HEK293 (cell line): ENCODE measurements around the gene POLH.
A peak's percentile ranks its signal among the peaks of the same experiment; 100 is the strongest.

Experiments used
- CTCF ChIA-PET: fragments of 350-600 bp; formaldehyde crosslinking; extraction: SDS; loops from one replicate; lab custom pipeline; 2021; ENCODE audit warnings: antibody characterized with exemption; lab: Yijun Ruan, JAX
- POLR2A ChIA-PET: fragments of 300-600 bp; formaldehyde crosslinking; extraction: SDS; loops from one replicate; lab custom pipeline; 2020; ENCODE audit warnings: antibody characterized with exemption, inconsistent platforms; lab: Yijun Ruan, JAX
- H3K27ac ChIP-seq: fragments of 200-500 bp; sonication (Bioruptor generic); 2 replicates; pipeline ENCODE4 v1.5.1; 2014; ENCODE audit warnings: low read depth, low read length, control low read depth, inconsistent platforms; ENCODE audit errors: extremely low read depth
- H3K36me3 ChIP-seq, 2 experiments: fragments of 200-500 bp in 1 of 2; sonication (Bioruptor generic) in 1 of 2; 1 replicate in 1 of 2; 2 replicates in 1 of 2; pipeline ENCODE4 v1.5.1; 2014 to 2017; ENCODE audit warnings: inconsistent platforms in 2 of 2, low read length in 2 of 2; ENCODE audit not compliant: control insufficient read depth in 2 of 2, insufficient read depth in 1 of 2
- H3K4me1 ChIP-seq: fragments of 200-500 bp; sonication (Bioruptor generic); 2 replicates; pipeline ENCODE4 v1.5.1; 2014; ENCODE audit warnings: mild to moderate bottlenecking, low read length, inconsistent platforms; ENCODE audit not compliant: control insufficient read depth, insufficient read depth
- H3K4me3 ChIP-seq: 2 replicates; pipeline ENCODE4 v1.5.1; 2011; ENCODE audit warnings: low read depth, mild to moderate bottlenecking, control low read depth, low read length, moderate library complexity
- H3K9me3 ChIP-seq: fragments of 200-500 bp; sonication (Bioruptor generic); 2 replicates; pipeline ENCODE4 v1.5.1; 2014; ENCODE audit warnings: low read depth, low read length, inconsistent platforms; ENCODE audit not compliant: control insufficient read depth, insufficient read depth
- GFI1B ChIP-seq: fragments of 450-650 bp; formaldehyde crosslinking; IDR thresholded peaks from 2 replicates; pipeline ENCODE4 v1.5.1; 2016; ENCODE audit warnings: missing biosample characterization, missing genetic modification characterization
- GLIS2 ChIP-seq: fragments of 450-650 bp; formaldehyde crosslinking; IDR thresholded peaks from 2 replicates; pipeline ENCODE4 v1.5.1; 2016; ENCODE audit warnings: missing biosample characterization, missing genetic modification characterization
- HOXA7 ChIP-seq: sonication (generic); formaldehyde crosslinking; IDR thresholded peaks from 2 replicates; pipeline ENCODE4 v1.8.1; 2022; ENCODE audit warnings: missing genetic modification reagents, borderline replicate concordance
- INSM2 ChIP-seq: fragments of 450-650 bp; formaldehyde crosslinking; IDR thresholded peaks from 2 replicates; pipeline ENCODE4 v1.5.1; 2016; ENCODE audit warnings: missing biosample characterization, missing genetic modification characterization
- KLF16 ChIP-seq: fragments of 450-650 bp; formaldehyde crosslinking; IDR thresholded peaks from 2 replicates; pipeline ENCODE4 v1.5.1; 2017; ENCODE audit warnings: missing biosample characterization, missing genetic modification characterization
- KLF7 ChIP-seq: fragments of 450-650 bp; formaldehyde crosslinking; IDR thresholded peaks from 2 replicates; pipeline ENCODE4 v1.5.1; 2016; ENCODE audit warnings: missing biosample characterization, missing genetic modification characterization, borderline replicate concordance
- MZF1 ChIP-seq: fragments of 450-650 bp; formaldehyde crosslinking; IDR thresholded peaks from 2 replicates; pipeline ENCODE4 v1.5.1; 2017; ENCODE audit warnings: missing biosample characterization, missing genetic modification characterization, borderline replicate concordance
- PATZ1 ChIP-seq: fragments of 450-650 bp; formaldehyde crosslinking; IDR thresholded peaks from 2 replicates; pipeline ENCODE4 v1.5.1; 2016; ENCODE audit warnings: missing biosample characterization, missing genetic modification characterization
- PRDM2 ChIP-seq: fragments of 450-650 bp; formaldehyde crosslinking; IDR thresholded peaks from 2 replicates; pipeline ENCODE4 v1.5.1; 2016; ENCODE audit warnings: missing biosample characterization, missing genetic modification characterization, borderline replicate concordance
- REST ChIP-seq: fragments of 450-650 bp; formaldehyde crosslinking; IDR thresholded peaks from 2 replicates; pipeline ENCODE4 v1.5.1; 2016; ENCODE audit warnings: missing biosample characterization, missing genetic modification characterization
- WT1 ChIP-seq: fragments of 450-650 bp; formaldehyde crosslinking; IDR thresholded peaks from 2 replicates; pipeline ENCODE4 v1.5.1; 2016; ENCODE audit warnings: missing biosample characterization, missing genetic modification characterization
- ZBTB17 ChIP-seq: fragments of 450-650 bp; formaldehyde crosslinking; IDR thresholded peaks from 2 replicates; pipeline ENCODE4 v1.5.1; 2016; ENCODE audit warnings: missing biosample characterization, missing genetic modification characterization
- ZFHX2 ChIP-seq: fragments of 450-650 bp; formaldehyde crosslinking; conservative IDR thresholded peaks from 2 replicates; pipeline ENCODE4 v1.5.1; 2016; ENCODE audit warnings: missing biosample characterization, missing genetic modification characterization
- ZNF174 ChIP-seq: fragments of 450-650 bp; formaldehyde crosslinking; IDR thresholded peaks from 2 replicates; pipeline ENCODE4 v1.5.0; 2017; ENCODE audit warnings: missing biosample characterization, mild to moderate bottlenecking, missing genetic modification characterization
- ZNF350 ChIP-seq: fragments of 450-650 bp; formaldehyde crosslinking; IDR thresholded peaks from 2 replicates; pipeline ENCODE4 v1.5.0; 2017; ENCODE audit warnings: missing biosample characterization, mild to moderate bottlenecking, missing genetic modification characterization
- ZNF391 ChIP-seq: fragments of 450-650 bp; formaldehyde crosslinking; IDR thresholded peaks from 2 replicates; pipeline ENCODE4 v1.5.1; 2016; ENCODE audit warnings: low read depth, missing biosample characterization, missing genetic modification characterization, borderline replicate concordance
- ZNF549 ChIP-seq: fragments of 450-650 bp; IDR thresholded peaks from 2 replicates; pipeline ENCODE4 v1.5.1; 2018; ENCODE audit warnings: missing biosample characterization, missing genetic modification characterization, mild to moderate bottlenecking, inconsistent platforms, moderate library complexity
- ZNF561 ChIP-seq: fragments of 450-650 bp; IDR thresholded peaks from 2 replicates; pipeline ENCODE4 v1.5.1; 2018; ENCODE audit warnings: missing biosample characterization, missing genetic modification characterization, borderline replicate concordance
- ZNF623 ChIP-seq: fragments of 450-650 bp; formaldehyde crosslinking; IDR thresholded peaks from 2 replicates; pipeline ENCODE4 v1.5.1; 2016; ENCODE audit warnings: missing biosample characterization, missing genetic modification characterization
- ZNF624 ChIP-seq: fragments of 450-650 bp; formaldehyde crosslinking; IDR thresholded peaks from 2 replicates; pipeline ENCODE4 v1.5.1; 2017; ENCODE audit warnings: missing biosample characterization, missing genetic modification characterization
- ZNF76 ChIP-seq: fragments of 450-650 bp; formaldehyde crosslinking; IDR thresholded peaks from 2 replicates; pipeline ENCODE4; 2016; ENCODE audit warnings: low read depth, missing biosample characterization, missing genetic modification characterization, borderline replicate concordance
- ZNF830 ChIP-seq: fragments of 450-650 bp; IDR thresholded peaks from 2 replicates; pipeline ENCODE4 v1.5.0; 2018; ENCODE audit warnings: missing biosample characterization, missing genetic modification characterization, low read depth, mild to moderate bottlenecking, moderate library complexity
- ZXDB ChIP-seq: fragments of 450-650 bp; formaldehyde crosslinking; IDR thresholded peaks from 2 replicates; pipeline ENCODE4 v1.5.1; 2016; ENCODE audit warnings: missing biosample characterization, missing genetic modification characterization
- TF ChIP-seq, protein P1 (sequence below): fragments of 450-650 bp; formaldehyde crosslinking; IDR thresholded peaks from 2 replicates; pipeline ENCODE4 v1.5.1; 2017; ENCODE audit warnings: missing biosample characterization, missing genetic modification characterization

Gene POLH

GRCh38 chr6:43629104-43629504 lies 53.1 kb downstream of the POLH start, which contains the start of gene GTPBP2:
GTPBP2 (minus strand) TSS chr6:43629264; CDS start chr6:43629162, 102 bp downstream.
- H3K4me1 ChIP-seq = 0 out of 2 replicates have a peak, but pooled peaks cover 8% of the 10 kb centered on the region
- peaks cover 0 to 23% of the 10 kb centered on the region in 2 experiments; a peak in 2 of 3 replicates for H3K36me3 ChIP-seq
- peak within 1 kb of the TSS; percentile 90 for H3K27ac ChIP-seq
- H3K4me3 ChIP-seq = peak within 1 kb of the TSS; percentile 77
- ChIA-PET CTCF (interaction anchor here (0.8 to 2.6 kb wide), 6 partner anchors 16 to 50 kb away, joined by 3 to 15 read pairs (median 4); no protein-coding TSS in a partner anchor), POLR2A (interaction anchor here (0.5 to 4.2 kb wide), 41 partner anchors 8 to 759 kb away, joined by 3 to 40 read pairs (median 5); partner anchors contain the start of genes AARS2, CNPY3, HSP90AB1 and MRPS18A)
- H3K9me3 ChIP-seq = no peaks in the 10 kb centered on the region
- no peak for TF ChIP-seq ZNF561 (tag by site-specific recombination)
- TF ChIP-seq REST = no peak
- no peak for TF ChIP-seq KLF7 (tag by site-specific recombination)
- no peak for TF ChIP-seq KLF16 (tag by site-specific recombination)
- TF ChIP-seq, protein P1, sequence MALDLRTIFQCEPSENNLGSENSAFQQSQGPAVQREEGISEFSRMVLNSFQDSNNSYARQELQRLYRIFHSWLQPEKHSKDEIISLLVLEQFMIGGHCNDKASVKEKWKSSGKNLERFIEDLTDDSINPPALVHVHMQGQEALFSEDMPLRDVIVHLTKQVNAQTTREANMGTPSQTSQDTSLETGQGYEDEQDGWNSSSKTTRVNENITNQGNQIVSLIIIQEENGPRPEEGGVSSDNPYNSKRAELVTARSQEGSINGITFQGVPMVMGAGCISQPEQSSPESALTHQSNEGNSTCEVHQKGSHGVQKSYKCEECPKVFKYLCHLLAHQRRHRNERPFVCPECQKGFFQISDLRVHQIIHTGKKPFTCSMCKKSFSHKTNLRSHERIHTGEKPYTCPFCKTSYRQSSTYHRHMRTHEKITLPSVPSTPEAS (tag by site-specific recombination) = no peak
- peak; percentile 92 for TF ChIP-seq GLIS2 (tag by site-specific recombination)
- TF ChIP-seq ZNF76 (tag by site-specific recombination) = peak; percentile 98
- TF ChIP-seq INSM2 (tag by site-specific recombination) = no peak
- no peak for TF ChIP-seq GFI1B
- TF ChIP-seq ZNF174 (tag by site-specific recombination) = no peak
- no peak for TF ChIP-seq ZNF623 (tag by site-specific recombination)
- peak; percentile 62; the same call in 1 of the 2 replicates for TF ChIP-seq ZBTB17
- TF ChIP-seq ZNF391 = no peak
- TF ChIP-seq WT1 (tag by site-specific recombination) = peak; percentile 59
- no peak for TF ChIP-seq ZNF830 (tag by site-specific recombination)
- TF ChIP-seq ZNF624 = no peak
- peak; percentile 63 for TF ChIP-seq ZFHX2
- no peak for TF ChIP-seq ZNF549 (tag by site-specific recombination)
- TF ChIP-seq HOXA7 = no peak
- no peak; the same call in none of the 2 replicates for TF ChIP-seq PATZ1 (tag by site-specific recombination)
- TF ChIP-seq ZNF350 (tag by site-specific recombination) = no peak
- no peak for TF ChIP-seq PRDM2 (tag by site-specific recombination)
- no peak for TF ChIP-seq MZF1 (tag by site-specific recombination)
- peak; percentile 89 for TF ChIP-seq ZXDB (tag by site-specific recombination)
